Mammary microvascular endothelial cell (primary cell): Measurements from ENCODE around the gene THUMPD2. TPM values are rescaled to one million over a fixed set of nuclear protein-coding genes. Genes with fewer than 3 reads are reported as not detected.

Experiments used
- total RNA-seq: library from RNA; depleted of rRNA; stranded (reverse); fragments of >200 nt; gene quantifications from 2 replicates; pipeline ENCODE4 v1.2.3, GENCODE V29; 2015

The THUMPD2 gene, protein sequence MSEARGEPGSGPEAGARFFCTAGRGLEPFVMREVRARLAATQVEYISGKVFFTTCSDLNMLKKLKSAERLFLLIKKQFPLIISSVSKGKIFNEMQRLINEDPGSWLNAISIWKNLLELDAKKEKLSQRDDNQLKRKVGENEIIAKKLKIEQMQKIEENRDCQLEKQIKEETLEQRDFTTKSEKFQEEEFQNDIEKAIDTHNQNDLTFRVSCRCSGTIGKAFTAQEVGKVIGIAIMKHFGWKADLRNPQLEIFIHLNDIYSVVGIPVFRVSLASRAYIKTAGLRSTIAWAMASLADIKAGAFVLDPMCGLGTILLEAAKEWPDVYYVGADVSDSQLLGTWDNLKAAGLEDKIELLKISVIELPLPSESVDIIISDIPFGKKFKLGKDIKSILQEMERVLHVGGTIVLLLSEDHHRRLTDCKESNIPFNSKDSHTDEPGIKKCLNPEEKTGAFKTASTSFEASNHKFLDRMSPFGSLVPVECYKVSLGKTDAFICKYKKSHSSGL
- total RNA-seq, result 6.2 and 8.3 TPM in 2 replicates

DNA sequence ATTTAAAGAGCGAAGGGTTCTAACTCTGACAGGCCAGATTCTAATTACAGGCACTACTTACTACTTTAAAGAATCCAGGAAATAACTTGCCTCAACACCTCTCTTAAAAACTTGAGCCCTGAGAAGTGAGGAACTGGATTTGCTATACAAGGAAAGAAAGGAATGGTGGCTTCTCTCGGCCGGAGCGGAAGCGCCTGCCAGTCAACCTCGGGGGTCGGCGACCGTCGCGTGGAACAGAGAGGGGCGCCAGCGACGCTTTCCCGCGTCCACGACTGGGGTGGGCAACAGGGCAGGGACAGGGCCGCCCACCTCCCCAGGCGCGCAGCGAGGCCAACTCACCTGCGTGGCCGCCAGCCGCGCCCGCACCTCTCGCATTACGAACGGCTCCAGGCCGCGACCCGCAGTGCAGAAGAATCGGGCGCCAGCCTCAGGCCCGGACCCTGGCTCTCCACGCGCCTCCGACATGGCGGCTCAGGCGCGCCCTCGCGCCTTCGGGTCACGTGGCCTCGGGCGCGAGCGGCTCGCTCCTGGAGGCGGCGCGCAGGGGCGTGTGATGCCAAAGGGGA is at the start of gene THUMPD2:
Gene THUMPD2 (minus strand): TSS at position 484 of the 566 bp plus-strand sequence. CDS start 19 bp downstream, at position 465.

Other genes with a start within 250 kb of the THUMPD2 start
- gene TMEM178A, start 113.3 kb downstream of the THUMPD2 start, total RNA-seq, result not detected in 2 replicates